SK-N-SH (cell line): Measurements from ENCODE around the gene MTERF4. TPM values are rescaled to one million over a fixed set of nuclear protein-coding genes. Genes with fewer than 3 reads are reported as not detected.

Experiments used
- CTCF ChIA-PET: fragments of 300-600, 350-600 bp; formaldehyde crosslinking; extraction: SDS; loops from one replicate; lab custom pipeline; 2021; lab: Yijun Ruan, JAX
- POLR2A ChIA-PET: fragments of 350-600 bp; sonication (Branson Sonifier 250); formaldehyde crosslinking; extraction: SDS; loops from one replicate; lab custom pipeline; 2020; ENCODE audit warnings: antibody characterized with exemption, inconsistent platforms; lab: Yijun Ruan, JAX
- DNase-seq: peaks from one replicate; pipeline ENCODE4 v3.0.0; 2012
- H2AFZ ChIP-seq: fragments of 200-600 bp; sonication (generic); 2 replicates; pipeline ENCODE4 v1.8.1; 2016; ENCODE audit warnings: antibody characterized with exemption, mild to moderate bottlenecking, low read depth
- H3F3A ChIP-seq: fragments of 200-600 bp; sonication (generic); replicated peaks from 2 replicates; pipeline ENCODE3; 2016; ENCODE audit warnings: antibody characterized with exemption, mild to moderate bottlenecking; ENCODE audit not compliant: insufficient read depth
- H3K27ac ChIP-seq, 2 experiments: fragments of 200-500 bp in 1 of 2; fragments of 200-600 bp in 1 of 2; sonication (Bioruptor generic) in 1 of 2; sonication (generic), shearing (Covaris generic) in 1 of 2; 2 replicates each; pipeline versions ENCODE4 v1.5.1 to v1.6.1; 2014 to 2016; ENCODE audit warnings: low read depth in 2 of 2, inconsistent platforms in 1 of 2, low read length in 1 of 2, mild to moderate bottlenecking in 1 of 2, mixed read lengths in 1 of 2
- H3K27me3 ChIP-seq: fragments of 200-600 bp; sonication (generic), shearing (Covaris generic); 2 replicates; pipeline ENCODE4 v1.6.1; 2016; ENCODE audit warnings: mixed run types; ENCODE audit not compliant: insufficient read depth
- H3K36me3 ChIP-seq, 2 experiments: fragments of 200-500 bp in 1 of 2; fragments of 200-600 bp in 1 of 2; sonication (Bioruptor generic) in 1 of 2; sonication (generic) in 1 of 2; replicated peaks in 1 of 2; 2 replicates each; pipeline versions ENCODE3 to v1.5.1; 2014 to 2016; ENCODE audit warnings: low read length in 1 of 2, mild to moderate bottlenecking in 1 of 2; ENCODE audit not compliant: insufficient read depth in 2 of 2, control insufficient read depth in 1 of 2
- H3K4me1 ChIP-seq, 2 experiments: fragments of 200-500 bp in 1 of 2; fragments of 200-600 bp in 1 of 2; sonication (Bioruptor generic) in 1 of 2; sonication (generic), shearing (Covaris generic) in 1 of 2; 2 replicates each; pipeline versions ENCODE4 v1.5.1 to v1.6.1; 2014 to 2016; ENCODE audit warnings: low read depth in 1 of 2, low read length in 1 of 2, mixed run types in 1 of 2; ENCODE audit not compliant: insufficient read depth in 2 of 2, control insufficient read depth in 1 of 2
- H3K4me2 ChIP-seq: fragments of 200-600 bp; sonication (generic), shearing (Covaris generic); 2 replicates; pipeline ENCODE4 v1.6.1; 2017; ENCODE audit warnings: mixed run types
- H3K4me3 ChIP-seq, 2 experiments: fragments of 200-500 bp in 1 of 2; fragments of 200-600 bp in 1 of 2; sonication (Bioruptor generic) in 1 of 2; sonication (generic), shearing (Covaris generic) in 1 of 2; 2 replicates each; pipeline versions ENCODE4 v1.5.1 to v1.8.1; 2014 to 2016; ENCODE audit warnings: low read depth in 2 of 2, inconsistent platforms in 1 of 2, low read length in 1 of 2, mild to moderate bottlenecking in 1 of 2, mixed read lengths in 1 of 2, moderate library complexity in 1 of 2
- H3K79me2 ChIP-seq: fragments of 200-600 bp; sonication (generic); 2 replicates; pipeline ENCODE4 v1.8.1; 2017; ENCODE audit warnings: mild to moderate bottlenecking; ENCODE audit not compliant: insufficient read depth
- H3K9ac ChIP-seq: fragments of 200-600 bp; sonication (generic); 2 replicates; pipeline ENCODE4 v1.6.1; 2017; ENCODE audit warnings: mixed run types
- H3K9me2 ChIP-seq: fragments of 200-600 bp; sonication (generic); 2 replicates; pipeline ENCODE4 v1.6.1; 2017; ENCODE audit warnings: mixed run types
- H3K9me3 ChIP-seq: fragments of 200-600 bp; sonication (generic); 2 replicates; pipeline ENCODE4 v1.6.1; 2017; ENCODE audit warnings: mixed run types, mild to moderate bottlenecking, moderate library complexity
- H4K20me1 ChIP-seq: fragments of 200-600 bp; sonication (generic); 2 replicates; pipeline ENCODE4 v1.6.1; 2017; ENCODE audit warnings: mild to moderate bottlenecking, mixed run types; ENCODE audit not compliant: insufficient read depth
- CTCF ChIP-seq: fragments of 200-600 bp; sonication (generic); IDR thresholded peaks from 2 replicates; pipeline ENCODE4 v1.6.1; 2017; ENCODE audit warnings: antibody characterized with exemption, mild to moderate bottlenecking, moderate library complexity
- FOXM1 ChIP-seq: IDR thresholded peaks from 2 replicates; pipeline ENCODE4 v1.4.0; 2012; ENCODE audit warnings: low read depth, mild to moderate bottlenecking
- GATA2 ChIP-seq: sonication (generic); formaldehyde crosslinking; IDR thresholded peaks from 2 replicates; pipeline ENCODE4 v1.5.0; 2020; ENCODE audit warnings: mild to moderate bottlenecking, missing genetic modification reagents
- RCOR1 ChIP-seq: fragments of 150-350 bp; IDR thresholded peaks from 2 replicates; pipeline ENCODE4 v1.6.1; 2017; ENCODE audit warnings: antibody characterized with exemption, low read length
- REST ChIP-seq: IDR thresholded peaks from 2 replicates; pipeline ENCODE4 v1.6.1; 2012; ENCODE audit warnings: mild to moderate bottlenecking, low read depth, low read length, moderate library complexity
- USF1 ChIP-seq: IDR thresholded peaks from 2 replicates; pipeline ENCODE4 v1.4.0; 2012; ENCODE audit warnings: low read depth, borderline replicate concordance
- whole genome bisulfite sequencing: methylation state at CpG from one replicate; pipeline ENCODE4 v1.1.6; 2017; ENCODE audit warnings: low lambda C conversion rate; 5-methylcytosine and 5-hydroxymethylcytosine counted together
- polyA plus RNA-seq, 3 experiments: library from polyadenylated mRNA; depleted of rRNA; stranded (reverse); fragments of >200 nt; gene quantifications; 2 replicates each; pipeline ENCODE4 v1.2.3, GENCODE V29; 2012

MTERF4 gene
- polyA plus RNA-seq, 1 of the 3 experiments (the other 2 are of a cell fraction): 31.0 TPM

GRCh38 chr2:241110607-241111439, 8.7 kb upstream of the MTERF4 start:
- H3K27ac ChIP-seq: no peak overlapping the region
- TF ChIP-seq REST (no peak), USF1 (no peak), FOXM1 (no peak), GATA2 (CRISPR knock-in tag) (no peak)
- CTCF ChIA-PET: interaction anchor here (1.3 kb wide), 1 partner anchor 22 kb away, joined by 4 read pairs; no protein-coding TSS in a partner anchor
- no peaks in the 10 kb centered on the region for H3K9me3 ChIP-seq
- no peaks in the 10 kb centered on the region for H3K4me1 ChIP-seq
- no peak overlapping the region for H2AFZ ChIP-seq
- H3K4me2 ChIP-seq: no peak overlapping the region
- H3K4me3 ChIP-seq: no peak overlapping the region
- H3F3A ChIP-seq: no peaks in the 10 kb centered on the region
- WGBS: 82% methylated on average over 10 of the region's 19 CpGs
- no peaks in the 10 kb centered on the region for H3K9me2 ChIP-seq
- no peak for DNase-seq
- H3K9ac ChIP-seq: no peak overlapping the region
- no peaks in the 10 kb centered on the region for H3K79me2 ChIP-seq
- POLR2A ChIA-PET: no interaction called here
- no peaks in the 10 kb centered on the region for H4K20me1 ChIP-seq
- H3K27me3 ChIP-seq: no peaks in the 10 kb centered on the region
- peaks cover 0 to 20% of the 10 kb centered on the region in 2 experiments for H3K36me3 ChIP-seq

DNA sequence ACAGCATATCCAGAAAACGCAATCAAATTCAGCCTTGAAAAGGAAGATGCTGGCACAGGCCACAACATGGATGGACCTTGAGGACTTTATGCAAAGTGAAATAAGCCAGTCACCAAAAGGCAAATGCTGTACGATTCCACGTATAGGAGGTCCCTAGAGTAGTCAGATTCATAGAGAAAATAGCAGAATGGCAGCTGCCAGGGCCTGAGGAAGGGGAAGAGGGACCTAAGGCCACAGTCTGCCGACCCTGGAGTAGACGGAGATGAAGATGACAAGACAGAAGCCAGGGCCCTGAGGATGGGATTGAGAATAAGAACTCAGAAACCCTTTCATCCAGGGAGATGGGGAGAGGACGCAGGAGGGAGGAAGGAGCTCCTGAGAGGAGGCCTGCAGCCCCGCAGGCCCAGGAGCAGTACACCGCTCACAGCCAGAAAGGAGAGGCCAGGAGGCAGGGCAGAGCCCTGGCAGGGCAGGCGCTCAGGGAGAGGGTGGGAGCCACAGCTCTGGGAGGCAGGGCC, 8.1 kb upstream of the MTERF4 start:
- CTCF ChIA-PET: interaction anchor here (1.3 kb wide), 1 partner anchor 22 kb away, joined by 4 read pairs; no protein-coding TSS in a partner anchor
- H3F3A ChIP-seq: no peaks in the 10 kb centered on the region

More for the DNA sequence above, 8.1 kb upstream of the MTERF4 start:
- H3K4me1 ChIP-seq: no peaks in the 10 kb centered on the region
- TF ChIP-seq FOXM1 (no peak), CTCF (no peak), RCOR1 (no peak)
- no peak for DNase-seq
- POLR2A ChIA-PET: no interaction called here
- H3K9me3 ChIP-seq: no peaks in the 10 kb centered on the region
- H2AFZ ChIP-seq: no peak overlapping the region
- peaks cover 0 to 19% of the 10 kb centered on the region in 2 experiments for H3K36me3 ChIP-seq
- no peaks in the 10 kb centered on the region for H3K9me2 ChIP-seq
- no peak overlapping the region for H3K4me2 ChIP-seq
- no peak overlapping the region for H3K27ac ChIP-seq
- no peak overlapping the region for H3K9ac ChIP-seq
- no peaks in the 10 kb centered on the region for H3K27me3 ChIP-seq
- 89% methylated on average over 8 of the region's 9 CpGs for WGBS
- H3K4me3 ChIP-seq: no peak overlapping the region
- no peaks in the 10 kb centered on the region for H3K79me2 ChIP-seq
- H4K20me1 ChIP-seq: no peaks in the 10 kb centered on the region
